GM19193 (cell line): ENCODE results near the gene IFI35.

Experiments
- POLR2A ChIP-seq: IDR thresholded peaks from 4 replicates; pipeline ENCODE4 v1.6.1; 2011; ENCODE audit not compliant: insufficient read depth, insufficient read length; ENCODE audit errors: extremely low read depth

IFI35 gene

DNA sequence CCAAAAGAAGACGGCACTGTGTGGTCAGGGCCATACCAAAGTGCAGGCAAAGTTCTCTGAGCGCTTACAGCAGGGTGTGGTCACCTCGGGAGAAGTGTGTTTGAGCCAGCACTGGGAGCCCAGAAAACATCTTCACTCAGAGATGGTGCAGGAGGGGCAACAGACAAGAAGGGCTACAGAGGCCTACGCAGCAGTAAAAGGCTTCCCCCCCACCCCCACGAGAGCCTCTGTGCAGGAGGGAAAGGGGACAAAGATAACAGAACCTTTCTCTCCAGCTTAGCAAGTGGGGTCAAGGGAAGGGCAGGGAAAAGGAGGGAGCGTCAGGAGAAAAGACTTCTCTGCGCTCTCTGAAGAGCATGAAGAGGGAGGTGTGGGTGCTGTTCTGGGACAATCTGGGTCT lies 12.8 kb downstream of the IFI35 start:
- TF ChIP-seq POLR2A: no peak

DNA sequence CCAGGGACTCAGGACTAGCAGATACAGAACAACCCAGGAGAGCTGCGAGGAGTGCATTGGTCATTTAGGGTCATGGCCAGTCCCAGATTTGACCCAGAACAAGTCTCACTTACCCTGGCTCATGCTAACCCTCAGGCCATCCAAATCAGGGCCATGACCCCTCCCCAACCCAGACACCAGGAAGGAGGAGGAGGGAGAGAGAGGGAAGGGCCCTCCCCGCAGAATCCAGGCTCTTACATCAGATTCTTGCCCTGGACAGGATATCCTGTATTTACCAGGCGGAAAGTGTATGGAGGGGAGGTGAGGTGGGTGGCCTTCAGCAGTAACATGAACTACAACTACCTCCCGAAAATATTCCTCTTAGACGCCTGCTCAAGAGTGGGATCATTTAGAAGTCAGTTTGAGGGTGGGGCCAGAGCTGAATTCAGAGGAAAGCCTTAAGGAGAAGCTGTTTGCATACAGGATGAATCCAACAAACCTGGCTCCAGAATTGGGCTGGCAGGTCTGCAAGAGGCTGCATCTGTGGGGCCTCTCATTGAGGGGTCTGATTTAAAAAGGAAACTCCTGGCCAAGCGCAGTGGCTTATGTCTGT lies 13.5 kb downstream of the IFI35 start:
- TF ChIP-seq POLR2A: no peak

DNA sequence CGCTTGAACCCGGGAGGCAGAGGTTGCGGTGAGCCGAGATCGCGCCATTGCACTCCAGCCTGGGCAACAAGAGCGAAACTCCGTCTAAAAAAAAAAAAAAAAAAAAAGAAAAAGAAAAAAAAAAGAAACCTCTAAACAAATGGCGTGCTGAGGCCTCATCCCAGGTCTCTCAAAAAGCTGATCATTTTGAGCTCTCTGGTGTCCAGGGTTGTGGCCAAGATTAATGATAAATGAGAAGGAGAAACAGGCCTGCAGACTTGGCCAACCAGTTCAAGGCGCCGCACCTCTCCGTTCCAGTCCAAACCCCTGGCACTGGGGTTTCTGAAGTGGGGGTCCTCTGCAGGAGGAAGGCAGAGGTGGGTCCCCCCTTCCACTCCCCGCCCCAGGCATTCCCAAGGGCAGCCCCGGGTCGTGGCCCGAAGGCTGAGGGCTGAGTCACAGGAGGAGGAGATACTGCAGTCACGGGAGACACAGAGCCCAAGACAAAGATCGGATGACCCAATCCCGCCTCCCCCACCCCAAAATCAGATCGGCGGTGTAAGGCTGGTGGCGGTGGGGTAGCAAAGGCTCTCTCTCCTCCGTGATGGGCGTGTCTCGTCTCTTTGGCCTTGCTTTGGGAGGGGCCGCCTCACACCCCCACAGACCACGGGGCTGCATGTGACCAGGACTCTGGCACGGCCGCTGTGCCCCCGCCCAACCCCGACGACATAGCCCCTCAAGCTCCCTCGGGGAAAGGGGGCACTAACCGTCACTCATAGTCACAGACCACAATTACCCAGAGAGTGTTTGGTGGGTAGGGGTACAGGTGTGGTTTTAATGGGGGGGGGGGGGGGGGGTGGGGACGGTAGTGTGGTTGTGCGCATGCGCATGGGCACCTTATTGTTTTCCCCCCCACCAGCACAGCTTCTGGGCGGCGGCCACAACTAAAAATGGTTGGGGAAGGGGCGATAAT lies 14.5 kb downstream of the IFI35 start:
- no peak for TF ChIP-seq POLR2A

DNA sequence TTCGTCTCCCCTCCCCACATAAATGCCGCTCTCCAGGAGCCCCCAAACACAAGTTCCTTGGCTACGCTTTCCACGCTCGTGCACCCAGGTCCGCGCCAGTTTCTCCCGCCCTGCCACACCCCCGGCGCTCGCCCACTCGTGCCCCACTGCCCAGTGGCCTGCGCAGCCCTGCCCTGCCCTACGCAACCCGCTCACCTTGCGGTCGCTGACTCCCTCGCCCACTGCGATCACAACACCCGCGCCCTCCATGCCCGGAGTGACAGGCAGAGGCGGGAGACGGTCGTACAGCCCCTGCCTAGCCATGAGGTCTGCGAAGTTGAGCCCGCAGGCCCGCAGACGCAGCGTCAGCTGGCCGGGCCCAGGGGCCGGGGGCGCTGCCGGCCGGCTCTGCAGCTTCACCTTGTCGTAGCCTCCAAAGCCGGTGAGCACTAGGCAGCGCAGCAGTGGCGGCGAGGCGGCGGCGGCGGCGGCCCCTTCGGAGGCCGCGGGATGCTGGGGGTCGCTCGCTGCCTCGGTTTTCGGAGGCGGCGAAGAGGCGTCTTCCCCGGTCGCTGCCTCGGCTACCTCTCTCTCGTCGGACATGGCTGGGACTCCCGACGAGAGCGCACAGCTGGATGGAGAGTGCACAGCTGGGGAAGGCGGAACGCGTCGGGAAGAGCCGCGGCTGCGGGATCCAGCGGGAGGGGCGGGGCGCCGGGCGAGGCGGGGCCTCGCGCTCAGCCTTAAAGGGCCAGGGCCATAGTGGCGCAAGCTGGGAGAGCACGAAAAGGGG lies 15.3 kb downstream of the IFI35 start, which contains the start of gene VAT1:
Gene VAT1, minus strand, starts transcription at position 645 of the 772 bp plus-strand sequence. Its CDS starts 63 bp downstream, at position 582.
- TF ChIP-seq POLR2A: no peak

DNA sequence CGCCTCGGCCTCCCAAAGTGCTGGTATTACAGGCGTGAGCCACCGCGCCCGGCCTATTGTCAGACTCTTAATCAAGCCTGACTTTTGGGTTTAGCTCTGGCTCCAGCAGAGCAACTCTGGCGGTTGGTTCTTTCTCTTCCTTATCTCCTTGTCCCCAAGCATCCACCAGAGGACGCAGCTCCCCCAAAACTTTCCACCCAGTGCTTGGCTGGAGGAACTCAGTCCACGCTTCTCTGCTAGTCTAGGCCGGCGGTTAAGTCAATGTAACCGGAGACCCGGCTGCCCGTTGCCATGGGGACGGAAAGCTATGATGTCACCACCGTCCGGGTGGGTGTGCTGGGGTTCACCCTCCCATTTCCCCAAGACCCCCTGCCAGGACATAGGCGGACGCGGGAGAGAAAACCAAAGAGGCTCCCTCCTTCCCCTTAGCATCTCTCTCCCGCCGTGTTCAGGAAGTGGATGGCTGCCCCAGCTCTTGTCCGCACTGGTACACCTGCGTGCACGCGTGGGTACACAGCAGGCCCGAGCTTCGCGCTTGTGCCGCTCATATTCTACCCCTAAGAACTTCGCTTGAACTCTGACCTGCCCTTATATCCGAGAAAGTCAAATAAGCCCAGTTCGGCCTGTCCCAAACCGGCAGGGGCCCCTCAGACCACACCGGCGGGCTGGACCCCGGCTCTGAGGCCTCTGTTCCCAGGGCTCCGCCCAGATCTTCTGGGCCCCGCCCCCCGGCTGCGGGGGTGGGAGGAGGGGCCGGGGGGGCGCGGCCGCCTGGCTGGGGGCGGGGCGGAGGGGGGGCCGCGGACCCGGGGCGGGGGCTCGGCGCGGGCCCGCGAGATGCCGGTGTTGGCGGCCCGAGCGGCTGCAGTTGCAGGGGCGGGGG lies 18.1 kb downstream of the IFI35 start, which contains the start of gene RND2:
Gene RND2, plus strand, starts transcription at position 825 of the 883 bp plus-strand sequence. CDS start 117 bp downstream, outside the sequence.
- no peak for TF ChIP-seq POLR2A

DNA sequence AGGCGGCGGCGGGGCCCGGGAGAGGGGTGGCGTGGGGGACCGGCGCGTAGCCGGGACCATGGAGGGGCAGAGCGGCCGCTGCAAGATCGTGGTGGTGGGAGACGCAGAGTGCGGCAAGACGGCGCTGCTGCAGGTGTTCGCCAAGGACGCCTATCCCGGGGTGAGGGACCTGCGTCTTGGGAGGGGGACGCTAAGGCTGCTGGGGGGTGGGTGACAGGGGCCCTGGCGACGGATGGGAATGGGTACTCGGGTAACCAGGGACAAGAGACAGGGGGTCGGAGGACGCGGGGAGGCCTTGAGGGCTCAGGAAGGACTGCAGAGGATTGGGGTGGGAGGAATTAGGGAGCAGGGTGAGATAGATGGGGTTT lies 18.7 kb downstream of the IFI35 start:
- no peak for TF ChIP-seq POLR2A

DNA sequence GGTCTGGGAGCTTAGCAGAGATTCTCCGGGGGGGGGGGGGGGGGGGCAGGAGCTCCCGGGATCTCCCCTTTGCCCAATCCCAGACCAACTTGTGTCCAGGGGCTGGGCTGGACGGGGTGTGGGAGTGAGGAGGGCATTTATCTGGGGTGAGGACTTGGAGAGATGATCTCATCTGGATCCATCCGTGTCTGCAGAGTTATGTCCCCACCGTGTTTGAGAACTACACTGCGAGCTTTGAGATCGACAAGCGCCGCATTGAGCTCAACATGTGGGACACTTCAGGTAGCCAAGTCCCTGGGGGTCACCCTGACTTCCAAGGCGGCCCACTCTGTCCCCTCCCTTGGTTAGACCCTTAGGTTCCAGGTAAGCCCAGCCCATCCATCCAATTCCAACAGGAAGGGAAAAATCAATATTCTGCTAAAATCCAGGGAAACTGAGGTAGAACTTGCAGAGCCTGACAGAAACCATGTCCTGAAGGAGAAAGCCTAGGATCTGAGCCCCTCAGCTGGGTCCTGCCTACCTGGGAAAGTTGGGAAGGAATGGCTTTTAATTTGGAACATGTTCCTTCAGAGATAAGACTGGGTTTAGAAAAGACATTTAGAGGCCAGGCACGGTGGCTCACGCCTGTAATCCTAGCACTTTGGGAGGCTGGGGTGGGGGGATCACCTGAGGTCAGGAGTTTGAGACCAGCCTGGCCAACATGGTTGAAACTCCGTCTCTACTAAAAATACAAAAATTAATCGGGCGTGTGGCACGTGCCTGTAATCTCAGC lies 19.4 kb downstream of the IFI35 start:
- TF ChIP-seq POLR2A: no peak

DNA sequence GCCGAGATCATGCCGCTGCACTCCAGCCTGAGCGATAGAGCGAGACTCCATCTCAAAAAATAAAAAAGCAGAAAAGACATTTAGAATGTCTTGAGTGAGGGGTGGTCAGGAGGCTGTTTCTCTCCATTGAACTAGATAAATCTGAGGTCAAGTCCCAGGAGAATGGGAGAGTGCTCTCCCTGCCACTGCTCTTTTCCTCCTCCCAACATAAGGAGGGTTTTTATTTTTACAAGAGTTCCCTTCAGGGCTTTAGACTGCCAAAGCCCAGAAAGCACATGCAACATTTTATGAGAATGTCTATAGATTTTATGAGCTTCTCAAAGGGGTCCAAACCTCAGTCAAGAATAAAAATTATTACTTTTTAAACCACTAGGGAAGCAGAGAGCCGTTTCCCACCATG lies 20.0 kb downstream of the IFI35 start:
- no peak for TF ChIP-seq POLR2A

DNA sequence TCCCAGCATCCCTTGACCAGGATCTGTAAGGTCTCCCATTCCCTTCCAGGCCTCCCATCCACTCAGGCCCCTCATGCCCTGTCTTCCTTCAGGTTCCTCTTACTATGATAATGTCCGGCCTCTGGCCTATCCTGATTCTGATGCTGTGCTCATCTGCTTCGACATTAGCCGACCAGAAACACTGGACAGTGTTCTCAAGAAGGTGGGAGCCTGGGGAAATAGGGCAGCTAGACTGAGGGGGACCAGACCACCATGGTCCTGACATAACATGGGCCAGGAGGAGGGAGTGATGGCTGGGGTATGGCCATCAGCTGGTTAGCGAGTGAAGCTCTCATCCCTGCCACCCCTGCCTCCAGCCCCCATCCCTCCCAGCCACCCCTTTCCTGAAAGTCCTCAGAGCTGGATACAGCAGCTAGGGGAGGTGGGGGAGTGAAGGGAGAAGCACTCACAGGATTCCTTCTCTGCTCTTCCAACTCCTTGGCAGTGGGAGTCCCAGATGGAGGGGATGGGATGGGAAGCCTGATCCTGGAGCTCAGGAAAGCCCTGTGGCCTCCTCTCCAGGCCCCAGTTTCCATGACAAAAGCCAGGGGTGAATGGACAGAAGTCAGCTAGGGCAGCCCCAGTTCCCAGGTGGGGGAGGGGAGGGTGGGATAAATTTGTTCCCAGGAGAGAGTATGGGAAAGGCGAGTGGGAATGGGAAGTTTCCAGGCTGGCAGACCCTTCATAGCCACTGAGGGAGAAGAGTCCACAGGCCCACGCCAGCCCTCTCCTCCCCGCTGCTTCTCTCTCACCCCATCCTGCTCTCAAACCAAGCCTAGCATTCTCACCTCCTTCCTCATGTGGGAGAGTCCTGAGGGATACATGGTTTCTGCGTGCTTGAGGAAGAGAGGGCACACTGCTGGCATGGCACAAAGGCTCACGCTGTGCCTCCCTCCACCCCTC lies 20.8 kb downstream of the IFI35 start:
- no peak for TF ChIP-seq POLR2A

DNA sequence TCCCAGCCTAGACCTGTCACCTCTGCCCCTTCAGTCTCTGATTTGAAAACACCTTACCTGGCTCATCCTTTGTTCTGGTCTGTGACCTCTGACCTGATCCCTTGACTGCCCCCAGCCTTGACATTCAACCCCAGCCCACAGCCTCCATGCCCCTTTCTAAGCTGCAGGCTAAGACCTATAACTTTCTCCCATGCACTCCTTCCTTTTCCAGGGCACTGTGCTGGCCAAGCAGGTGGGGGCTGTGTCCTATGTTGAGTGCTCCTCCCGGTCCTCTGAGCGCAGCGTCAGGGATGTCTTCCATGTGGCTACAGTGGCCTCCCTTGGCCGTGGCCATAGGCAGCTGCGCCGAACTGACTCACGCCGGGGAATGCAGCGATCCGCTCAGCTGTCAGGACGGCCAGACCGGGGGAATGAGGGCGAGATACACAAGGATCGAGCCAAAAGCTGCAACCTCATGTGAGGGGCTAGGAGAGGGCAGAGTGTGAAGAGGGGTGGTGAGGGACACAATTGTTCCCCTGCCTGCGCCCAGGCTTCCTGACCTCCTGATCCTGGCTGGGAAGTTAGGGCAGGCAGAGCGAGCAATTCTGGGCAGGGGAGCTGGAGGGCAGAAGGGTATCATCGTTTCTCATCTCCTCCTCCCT lies 21.8 kb downstream of the IFI35 start:
- TF ChIP-seq POLR2A: no peak

DNA sequence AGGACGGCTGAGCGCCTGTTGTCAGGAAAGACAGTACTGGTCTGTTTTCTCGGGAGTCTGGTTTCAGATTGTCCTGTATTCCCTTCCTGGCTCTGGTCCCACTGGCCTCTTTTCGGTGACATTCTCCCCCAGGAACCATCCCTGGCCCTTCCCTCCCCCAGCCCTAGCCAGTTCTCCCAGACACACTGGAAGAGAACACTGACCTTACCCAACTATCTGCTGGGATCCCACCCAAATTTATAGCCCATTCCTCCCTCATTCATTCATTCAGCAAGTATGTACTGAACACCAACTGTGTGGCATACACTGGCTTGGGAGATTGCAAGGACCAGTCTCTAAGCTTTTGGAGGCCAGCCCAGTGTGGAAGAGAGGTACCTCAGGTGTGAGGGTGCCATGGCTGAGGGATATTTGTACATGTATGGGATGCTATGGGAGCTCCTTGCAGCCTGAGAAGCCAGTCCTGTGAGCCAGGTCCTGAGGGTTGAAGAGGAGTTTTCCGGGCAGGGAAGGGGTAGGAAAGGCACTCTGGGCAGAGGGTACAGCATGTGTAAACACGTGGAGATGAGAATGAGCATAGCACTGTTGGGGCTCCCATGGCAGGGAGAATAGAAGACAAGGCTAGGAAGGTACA lies 23.7 kb downstream of the IFI35 start:
- TF ChIP-seq POLR2A: no peak

DNA sequence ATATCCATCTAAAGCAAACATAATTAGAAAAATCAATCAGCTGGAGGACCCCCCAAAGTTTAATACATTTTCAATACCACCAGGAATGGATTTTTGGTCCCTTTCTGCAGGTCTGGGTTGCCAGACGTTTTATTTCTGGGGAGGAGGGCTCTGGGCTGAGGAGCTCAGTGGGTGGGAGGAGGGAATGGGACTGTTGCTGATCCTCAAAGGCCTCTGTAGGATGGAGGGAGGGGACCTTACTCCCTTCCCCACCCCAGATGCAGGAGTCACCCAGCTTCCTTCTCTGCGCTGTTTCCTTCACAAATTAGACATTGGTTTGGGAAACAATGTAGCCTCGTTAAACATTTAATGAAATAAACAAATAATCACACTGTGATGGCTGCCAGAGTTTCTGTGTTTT lies 25.1 kb downstream of the IFI35 start:
- no peak for TF ChIP-seq POLR2A
